WTC11 (cell line): ENCODE results near the gene ARL15. TPM values are rescaled to one million over a fixed set of nuclear protein-coding genes. Genes with fewer than 3 reads are reported as not detected.

Source experiments
- ATAC-seq: fragments of 200-7000 bp; cut with Tn5 transposase; 2 replicates; pipeline ENCODE4 v1.10.0; 2021; ENCODE audit warnings: mild to moderate bottlenecking, moderate library complexity
- CTCF ChIA-PET: fragments of 300-600 bp; sonication (Branson Sonifier 250); formaldehyde crosslinking; loops from one replicate; lab custom pipeline; 2021; ENCODE audit warnings: antibody characterized with exemption; lab: Charles Lee
- POLR2A ChIA-PET: fragments of 350-600 bp; sonication (Branson Sonifier 250); formaldehyde crosslinking; loops from one replicate; lab custom pipeline; 2021; ENCODE audit warnings: antibody characterized with exemption; lab: Charles Lee
- DNase-seq: peaks from one replicate; pipeline ENCODE4 v3.0.0; 2021; ENCODE audit warnings: low spot score
- H3K27ac Mint-ChIP-seq: 2 replicates; pipeline ENCODE4 v1.8.0; 2021; ENCODE audit warnings: mixed read lengths
- H3K27me3 Mint-ChIP-seq: 2 replicates; pipeline ENCODE4 v1.8.0; 2021; ENCODE audit warnings: low read depth, mild to moderate bottlenecking, moderate library complexity, mixed read lengths
- H3K36me3 Mint-ChIP-seq: 2 replicates; pipeline ENCODE4 v1.8.0; 2021; ENCODE audit warnings: mixed read lengths
- H3K4me1 Mint-ChIP-seq: 2 replicates; pipeline ENCODE4 v1.8.0; 2022; ENCODE audit warnings: mixed read lengths
- H3K4me3 Mint-ChIP-seq: 2 replicates; pipeline ENCODE4 v1.8.0; 2021; ENCODE audit warnings: mild to moderate bottlenecking, moderate library complexity, mixed read lengths
- H3K9me3 Mint-ChIP-seq: 2 replicates; pipeline ENCODE4 v1.8.0; 2021; ENCODE audit warnings: mixed read lengths
- ATF1 ChIP-seq: sonication (generic); formaldehyde crosslinking; IDR thresholded peaks from 2 replicates; pipeline ENCODE4 v1.8.1; 2023; ENCODE audit warnings: mild to moderate bottlenecking, moderate library complexity, missing genetic modification reagents
- CBFB ChIP-seq: sonication (generic); formaldehyde crosslinking; IDR thresholded peaks from 2 replicates; pipeline ENCODE4 v1.8.1; 2022; ENCODE audit warnings: mild to moderate bottlenecking, low read depth, missing genetic modification reagents
- CDX4 ChIP-seq: fragments of 250-450 bp; sonication (Bioruptor Pico); IDR thresholded peaks from 2 replicates; pipeline ENCODE4 v1.9.0; 2021; ENCODE audit warnings: moderate library complexity, mild to moderate bottlenecking, inconsistent platforms, borderline replicate concordance
- E2F4 ChIP-seq: sonication (generic); formaldehyde crosslinking; IDR thresholded peaks from 2 replicates; pipeline ENCODE4 v1.8.1; 2022; ENCODE audit warnings: low read depth, mild to moderate bottlenecking, moderate library complexity, missing genetic modification reagents, borderline replicate concordance
- EMX1 ChIP-seq: fragments of 250-450 bp; sonication (Bioruptor Pico); IDR thresholded peaks from 2 replicates; pipeline ENCODE4 v1.8.0; 2021; ENCODE audit warnings: mild to moderate bottlenecking
- HMGXB4 ChIP-seq: sonication (generic); formaldehyde crosslinking; IDR thresholded peaks from 2 replicates; pipeline ENCODE4 v1.8.1; 2023; ENCODE audit warnings: mild to moderate bottlenecking, moderate library complexity, missing genetic modification reagents
- JUN ChIP-seq: sonication (generic); formaldehyde crosslinking; IDR thresholded peaks from 2 replicates; pipeline ENCODE4 v1.8.0; 2023; ENCODE audit warnings: mild to moderate bottlenecking, missing genetic modification reagents
- MYBL2 ChIP-seq: sonication (generic); formaldehyde crosslinking; IDR thresholded peaks from 2 replicates; pipeline ENCODE4 v1.8.1; 2023; ENCODE audit warnings: mild to moderate bottlenecking, moderate library complexity, missing genetic modification reagents
- NFATC4 ChIP-seq: fragments of 250-450 bp; sonication (Bioruptor Pico); IDR thresholded peaks from 2 replicates; pipeline ENCODE4 v1.9.0; 2021; ENCODE audit warnings: mild to moderate bottlenecking
- NR2C2 ChIP-seq: sonication (generic); formaldehyde crosslinking; IDR thresholded peaks from 2 replicates; pipeline ENCODE4 v1.8.0; 2022; ENCODE audit warnings: mild to moderate bottlenecking, missing genetic modification reagents
- PRDM15 ChIP-seq: sonication (generic); formaldehyde crosslinking; IDR thresholded peaks from 2 replicates; pipeline ENCODE4 v1.8.0; 2022; ENCODE audit warnings: missing genetic modification reagents
- RORB ChIP-seq: fragments of 250-450 bp; sonication (Bioruptor Pico); IDR thresholded peaks from 2 replicates; pipeline ENCODE4 v1.9.0; 2021; ENCODE audit warnings: mild to moderate bottlenecking
- SMAD4 ChIP-seq: sonication (generic); formaldehyde crosslinking; IDR thresholded peaks from 2 replicates; pipeline ENCODE4 v1.8.0; 2022; ENCODE audit warnings: mild to moderate bottlenecking, missing genetic modification reagents
- ZMAT4 ChIP-seq: fragments of 250-450 bp; sonication (Bioruptor Pico); IDR thresholded peaks from 2 replicates; pipeline ENCODE4 v1.9.0; 2021; ENCODE audit warnings: mild to moderate bottlenecking
- ZSCAN18 ChIP-seq: fragments of 250-450 bp; sonication (Bioruptor Pico); IDR thresholded peaks from 2 replicates; pipeline ENCODE4 v2.1.2; 2022; ENCODE audit warnings: mild to moderate bottlenecking, moderate library complexity
- total RNA-seq: library from RNA; stranded (reverse); gene quantifications from 3 replicates; pipeline ENCODE4 v1.2.3, GENCODE V29; 2021

The ARL15 gene
- total RNA-seq, 1 experiment from 2014 or later: 20.1 TPM

- peaks cover 6% of the 10 kb centered on the region for H3K4me1 Mint-ChIP-seq
- no peak for TF ChIP-seq CDX4 (CRISPR knock-in tag)
- no peak for TF ChIP-seq SMAD4 (CRISPR knock-in tag)
- TF ChIP-seq MYBL2 (CRISPR knock-in tag): no peak
- no peak for TF ChIP-seq PRDM15 (CRISPR knock-in tag)
- TF ChIP-seq ATF1 (CRISPR knock-in tag): no peak
- TF ChIP-seq RORB: no peak
- no peak for TF ChIP-seq E2F4 (CRISPR knock-in tag)
- TF ChIP-seq EMX1 (CRISPR knock-in tag): no peak
- no peak for TF ChIP-seq ZMAT4 (CRISPR knock-in tag)
- TF ChIP-seq JUN: no peak
- no peak for TF ChIP-seq ZSCAN18 (CRISPR knock-in tag)
- no peak for TF ChIP-seq NR2C2 (CRISPR knock-in tag)
- TF ChIP-seq NFATC4 (CRISPR knock-in tag): no peak
- no peak overlapping the region; the same call in 1 of the 2 replicates for H3K27ac Mint-ChIP-seq
- DNase-seq (no peak), ATAC-seq (no peak)
- POLR2A ChIA-PET: no interaction called here
- no peaks in the 10 kb centered on the region for H3K27me3 Mint-ChIP-seq
- CTCF ChIA-PET: no interaction called here
- H3K9me3 Mint-ChIP-seq: no peaks in the 10 kb centered on the region
- H3K4me3 Mint-ChIP-seq: no peak overlapping the region
- no peaks in the 10 kb centered on the region for H3K36me3 Mint-ChIP-seq
These were observed 395.3 kb downstream of the ARL15 start for GRCh38 chr5:53915120-53915519.

GRCh38 chr5:53913941-53914340, 396.4 kb downstream of the ARL15 start:
- ChIA-PET POLR2A (no interaction called here), CTCF (interaction anchor here (0.6 kb wide), 1 partner anchor 320 kb away, joined by 3 read pairs; no protein-coding TSS in a partner anchor)
- no peaks in the 10 kb centered on the region for H3K36me3 Mint-ChIP-seq
- no peak for TF ChIP-seq HMGXB4 (CRISPR knock-in tag)
- no peak for TF ChIP-seq CBFB
- H3K4me3 Mint-ChIP-seq: no peak overlapping the region
- ATAC-seq (no peak), DNase-seq (no peak)
- no peak overlapping the region for H3K27ac Mint-ChIP-seq
- H3K9me3 Mint-ChIP-seq: no peaks in the 10 kb centered on the region
- peaks cover 6% of the 10 kb centered on the region for H3K4me1 Mint-ChIP-seq
- H3K27me3 Mint-ChIP-seq: no peaks in the 10 kb centered on the region
